SK-N-SH treated with all-trans-retinoic acid at 6 μM for 48 hours (cell line): ENCODE data around the gene CNTNAP1.

Experiments used
- ESRRG ChIP-seq: fragments of 250-450 bp; sonication (Bioruptor Pico); IDR thresholded peaks from 2 replicates; pipeline ENCODE4 v1.6.1; 2021; ENCODE audit warnings: mild to moderate bottlenecking
- TOX ChIP-seq: fragments of 250-450 bp; sonication (Bioruptor Pico); IDR thresholded peaks from 2 replicates; pipeline ENCODE4 v1.8.0; 2021; ENCODE audit warnings: mild to moderate bottlenecking, moderate library complexity, borderline replicate concordance
- ZFP3 ChIP-seq: fragments of 250-450 bp; sonication (Bioruptor Pico); IDR thresholded peaks from 2 replicates; pipeline ENCODE4 v1.5.0; 2020; ENCODE audit warnings: mild to moderate bottlenecking, moderate library complexity
- TF ChIP-seq, protein P1 (sequence below): fragments of 250-450 bp; sonication (Bioruptor Pico); IDR thresholded peaks from 2 replicates; pipeline ENCODE4 v1.8.0; 2020; ENCODE audit warnings: mild to moderate bottlenecking, moderate library complexity, borderline replicate concordance
- TF ChIP-seq, protein P2 (sequence below): fragments of 250-450 bp; sonication (Bioruptor Pico); IDR thresholded peaks from 2 replicates; pipeline ENCODE4 v1.8.0; 2021; ENCODE audit warnings: low read depth, mild to moderate bottlenecking, moderate library complexity, borderline replicate concordance

DNA sequence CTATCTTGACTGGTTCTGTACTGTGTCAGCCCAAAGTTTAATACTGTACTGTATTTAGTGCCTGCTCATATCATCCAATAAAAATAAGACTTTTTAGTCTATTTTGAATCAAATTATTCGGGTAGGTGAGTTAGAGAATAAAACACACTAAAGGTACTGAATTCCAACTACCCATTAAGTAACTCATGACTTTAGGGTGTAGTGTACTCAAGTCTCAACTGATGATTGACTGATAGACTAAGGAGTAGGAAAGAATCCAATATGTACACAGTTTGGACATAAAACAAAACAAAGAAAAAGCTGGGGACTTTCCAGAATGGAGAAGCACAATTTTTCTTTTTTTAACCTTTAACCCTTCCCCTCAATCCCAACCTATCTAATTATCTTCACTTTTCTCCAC is 58.4 kb downstream of the CNTNAP1 start:
- TF ChIP-seq TOX (CRISPR knock-in tag) (no peak), ZFP3 (CRISPR knock-in tag) (no peak), ESRRG (CRISPR knock-in tag) (no peak)
- TF ChIP-seq, protein P1, sequence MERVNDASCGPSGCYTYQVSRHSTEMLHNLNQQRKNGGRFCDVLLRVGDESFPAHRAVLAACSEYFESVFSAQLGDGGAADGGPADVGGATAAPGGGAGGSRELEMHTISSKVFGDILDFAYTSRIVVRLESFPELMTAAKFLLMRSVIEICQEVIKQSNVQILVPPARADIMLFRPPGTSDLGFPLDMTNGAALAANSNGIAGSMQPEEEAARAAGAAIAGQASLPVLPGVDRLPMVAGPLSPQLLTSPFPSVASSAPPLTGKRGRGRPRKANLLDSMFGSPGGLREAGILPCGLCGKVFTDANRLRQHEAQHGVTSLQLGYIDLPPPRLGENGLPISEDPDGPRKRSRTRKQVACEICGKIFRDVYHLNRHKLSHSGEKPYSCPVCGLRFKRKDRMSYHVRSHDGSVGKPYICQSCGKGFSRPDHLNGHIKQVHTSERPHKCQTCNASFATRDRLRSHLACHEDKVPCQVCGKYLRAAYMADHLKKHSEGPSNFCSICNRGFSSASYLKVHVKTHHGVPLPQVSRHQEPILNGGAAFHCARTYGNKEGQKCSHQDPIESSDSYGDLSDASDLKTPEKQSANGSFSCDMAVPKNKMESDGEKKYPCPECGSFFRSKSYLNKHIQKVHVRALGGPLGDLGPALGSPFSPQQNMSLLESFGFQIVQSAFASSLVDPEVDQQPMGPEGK (CRISPR knock-in tag) = no peak
- TF ChIP-seq, protein P2, sequence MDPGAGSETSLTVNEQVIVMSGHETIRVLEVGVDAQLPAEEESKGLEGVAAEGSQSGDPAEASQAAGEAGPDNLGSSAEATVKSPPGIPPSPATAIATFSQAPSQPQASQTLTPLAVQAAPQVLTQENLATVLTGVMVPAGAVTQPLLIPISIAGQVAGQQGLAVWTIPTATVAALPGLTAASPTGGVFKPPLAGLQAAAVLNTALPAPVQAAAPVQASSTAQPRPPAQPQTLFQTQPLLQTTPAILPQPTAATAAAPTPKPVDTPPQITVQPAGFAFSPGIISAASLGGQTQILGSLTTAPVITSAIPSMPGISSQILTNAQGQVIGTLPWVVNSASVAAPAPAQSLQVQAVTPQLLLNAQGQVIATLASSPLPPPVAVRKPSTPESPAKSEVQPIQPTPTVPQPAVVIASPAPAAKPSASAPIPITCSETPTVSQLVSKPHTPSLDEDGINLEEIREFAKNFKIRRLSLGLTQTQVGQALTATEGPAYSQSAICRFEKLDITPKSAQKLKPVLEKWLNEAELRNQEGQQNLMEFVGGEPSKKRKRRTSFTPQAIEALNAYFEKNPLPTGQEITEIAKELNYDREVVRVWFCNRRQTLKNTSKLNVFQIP (CRISPR knock-in tag) = no peak
